Panc1 (cell line): ENCODE measurements around the gene SLC16A11. TPM values are rescaled to one million over a fixed set of nuclear protein-coding genes. Genes with fewer than 3 reads are reported as not detected.

ENCODE experiments used
- ATAC-seq: fragments of 200-7000 bp; cut with Tn5 transposase; 2 replicates; pipeline ENCODE4 v1.9.1; 2020; ENCODE audit warnings: mild to moderate bottlenecking, moderate library complexity
- BruUV-seq: library from RNA; stranded (reverse); fragments of 400-500 nt; replicated peaks from 2 replicates; lab custom pipeline; 2021; lab: Mats Ljungman, UMichigan
- CTCF ChIA-PET: fragments of 300-600 bp; sonication (Branson Sonifier 250); formaldehyde crosslinking; loops from one replicate; lab custom pipeline; 2022; ENCODE audit warnings: antibody characterized with exemption; lab: Charles Lee
- POLR2A ChIA-PET: fragments of 300-600 bp; sonication (Branson Sonifier 250); formaldehyde crosslinking; loops from one replicate; lab custom pipeline; 2022; ENCODE audit warnings: antibody characterized with exemption; lab: Charles Lee
- DNase-seq: peaks from one replicate; pipeline ENCODE4 v3.0.0-alpha.2; 2010; ENCODE audit warnings: low read depth, low spot score
- H3K27ac ChIP-seq: 2 replicates; pipeline ENCODE4 v1.5.1; 2011; ENCODE audit warnings: mild to moderate bottlenecking, low read length, inconsistent platforms
- H3K27me3 ChIP-seq: fragments of 200-500 bp; sonication (Bioruptor generic); 2 replicates; pipeline ENCODE4 v1.6.0; 2014; ENCODE audit warnings: low read length, inconsistent platforms; ENCODE audit not compliant: control insufficient read depth, insufficient read depth
- H3K36me3 ChIP-seq: fragments of 200-500 bp; sonication (Bioruptor generic); 2 replicates; pipeline ENCODE4 v1.5.1; 2014; ENCODE audit warnings: inconsistent platforms, mild to moderate bottlenecking, low read length, moderate library complexity; ENCODE audit not compliant: control insufficient read depth, insufficient read depth
- H3K4me1 ChIP-seq: 2 replicates; pipeline ENCODE4 v1.5.1; 2011; ENCODE audit warnings: inconsistent platforms, mild to moderate bottlenecking, low read length, moderate library complexity; ENCODE audit not compliant: control insufficient read depth, insufficient read depth
- H3K4me3 ChIP-seq, 2 experiments: 2 replicates each; pipeline ENCODE4 v1.5.1; 2011 to 2012; ENCODE audit warnings: low read depth in 2 of 2, low read length in 2 of 2, mild to moderate bottlenecking in 2 of 2, inconsistent platforms in 1 of 2, moderate library complexity in 1 of 2
- H3K9me3 ChIP-seq: fragments of 200-500 bp; sonication (Bioruptor generic); 2 replicates; pipeline ENCODE4 v1.5.1; 2014; ENCODE audit warnings: low read depth, mild to moderate bottlenecking, inconsistent platforms, low read length, moderate library complexity; ENCODE audit not compliant: control insufficient read depth, insufficient read depth
- POLR2AphosphoS5 ChIP-seq: IDR thresholded peaks from 2 replicates; pipeline ENCODE4 v1.6.1; 2012; ENCODE audit warnings: mild to moderate bottlenecking, low read depth, low read length, moderate library complexity
- SIN3A ChIP-seq: IDR thresholded peaks from 2 replicates; pipeline ENCODE4 v1.6.1; 2012; ENCODE audit warnings: low read depth, mild to moderate bottlenecking, low read length, moderate library complexity, borderline replicate concordance; ENCODE audit not compliant: insufficient read depth
- TCF7L2 ChIP-seq: IDR thresholded peaks from 2 replicates; pipeline ENCODE4 v1.6.1; 2011; ENCODE audit warnings: mild to moderate bottlenecking, low read depth, low read length, inconsistent platforms
- in situ Hi-C: cut with HindIII; loops from 2 replicates; pipeline ENCODE4 v1.10.0; 2016; ENCODE audit warnings: low sequenced_read_pairs, low pct_unique_long_range_greater_than_20kb
- intact Hi-C: fragments of 100-400 bp; cut with micrococcal nuclease; formaldehyde crosslinking; loops from one replicate; pipeline ENCODE4 v1.10.0; 2022; ENCODE audit not compliant: unreplicated experiment
- total RNA-seq: library from RNA; stranded (reverse); gene quantifications from one replicate; pipeline ENCODE4 v1.2.1, GENCODE V29; 2021; ENCODE audit not compliant: unreplicated experiment
- TF ChIP-seq, protein P1 (sequence below): fragments of 450-650 bp; IDR thresholded peaks from 2 replicates; pipeline ENCODE4 v1.5.1; 2017; ENCODE audit warnings: mild to moderate bottlenecking
- TF ChIP-seq, protein P2 (sequence below), 2 experiments: IDR thresholded peaks; 2 replicates each; pipeline ENCODE4 v1.6.1; 2011 to 2012; ENCODE audit warnings: low read depth in 2 of 2, control low read depth in 1 of 2, low read length in 1 of 2, mild to moderate bottlenecking in 1 of 2, moderate library complexity in 1 of 2; ENCODE audit not compliant: insufficient read depth in 1 of 2

SLC16A11 gene
- total RNA-seq, 1 experiment from 2014 or later = not detected

DNA sequence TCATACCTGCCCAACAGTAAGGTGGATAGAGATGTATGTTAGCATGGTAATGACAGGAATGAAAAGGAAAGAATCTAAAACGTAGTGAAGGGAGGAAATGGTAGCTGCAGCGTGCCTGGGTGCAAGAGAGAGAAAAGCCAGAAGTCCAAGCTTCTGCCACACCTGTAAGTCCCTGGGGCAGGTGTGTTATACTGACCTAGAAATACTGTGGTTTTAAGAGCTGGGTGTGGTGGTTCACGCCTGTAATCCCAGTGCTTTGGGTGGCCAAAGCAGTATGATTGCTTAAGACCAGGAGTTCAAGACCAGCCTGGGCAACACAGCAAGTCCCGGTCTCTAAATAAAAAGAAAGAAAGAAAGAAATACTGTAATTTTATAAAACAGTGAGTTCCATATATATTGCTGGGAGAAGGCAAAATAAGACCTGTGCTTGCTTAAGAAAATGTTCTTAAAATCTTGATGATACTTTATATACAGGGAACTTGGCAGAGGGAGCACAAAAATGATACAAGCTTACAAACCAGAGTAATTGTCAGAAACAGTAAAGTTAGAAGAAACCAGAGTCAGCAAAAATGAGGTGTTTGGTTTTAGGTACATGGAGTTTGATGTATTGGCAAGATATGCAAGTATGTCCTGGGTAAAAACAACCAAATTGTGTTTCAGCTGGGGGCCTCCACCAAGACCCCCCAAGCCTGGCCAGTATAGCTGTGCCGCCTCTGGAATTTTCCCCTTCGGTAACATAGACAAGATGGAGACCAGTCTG, 41.4 kb downstream of the SLC16A11 start:
- ChIA-PET CTCF (interaction anchor here (1.5 kb wide), 1 partner anchor 91 kb away, joined by 3 read pairs; no protein-coding TSS in a partner anchor), POLR2A (no interaction called here)
- H3K27me3 ChIP-seq = no peaks in the 10 kb centered on the region
- BruUV-seq = no TSS peak
- TF ChIP-seq POLR2AphosphoS5 (no peak), TCF7L2 (no peak), SIN3A (no peak)
- TF ChIP-seq, protein P1, sequence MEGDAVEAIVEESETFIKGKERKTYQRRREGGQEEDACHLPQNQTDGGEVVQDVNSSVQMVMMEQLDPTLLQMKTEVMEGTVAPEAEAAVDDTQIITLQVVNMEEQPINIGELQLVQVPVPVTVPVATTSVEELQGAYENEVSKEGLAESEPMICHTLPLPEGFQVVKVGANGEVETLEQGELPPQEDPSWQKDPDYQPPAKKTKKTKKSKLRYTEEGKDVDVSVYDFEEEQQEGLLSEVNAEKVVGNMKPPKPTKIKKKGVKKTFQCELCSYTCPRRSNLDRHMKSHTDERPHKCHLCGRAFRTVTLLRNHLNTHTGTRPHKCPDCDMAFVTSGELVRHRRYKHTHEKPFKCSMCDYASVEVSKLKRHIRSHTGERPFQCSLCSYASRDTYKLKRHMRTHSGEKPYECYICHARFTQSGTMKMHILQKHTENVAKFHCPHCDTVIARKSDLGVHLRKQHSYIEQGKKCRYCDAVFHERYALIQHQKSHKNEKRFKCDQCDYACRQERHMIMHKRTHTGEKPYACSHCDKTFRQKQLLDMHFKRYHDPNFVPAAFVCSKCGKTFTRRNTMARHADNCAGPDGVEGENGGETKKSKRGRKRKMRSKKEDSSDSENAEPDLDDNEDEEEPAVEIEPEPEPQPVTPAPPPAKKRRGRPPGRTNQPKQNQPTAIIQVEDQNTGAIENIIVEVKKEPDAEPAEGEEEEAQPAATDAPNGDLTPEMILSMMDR = no peak
- TF ChIP-seq, protein P2, sequence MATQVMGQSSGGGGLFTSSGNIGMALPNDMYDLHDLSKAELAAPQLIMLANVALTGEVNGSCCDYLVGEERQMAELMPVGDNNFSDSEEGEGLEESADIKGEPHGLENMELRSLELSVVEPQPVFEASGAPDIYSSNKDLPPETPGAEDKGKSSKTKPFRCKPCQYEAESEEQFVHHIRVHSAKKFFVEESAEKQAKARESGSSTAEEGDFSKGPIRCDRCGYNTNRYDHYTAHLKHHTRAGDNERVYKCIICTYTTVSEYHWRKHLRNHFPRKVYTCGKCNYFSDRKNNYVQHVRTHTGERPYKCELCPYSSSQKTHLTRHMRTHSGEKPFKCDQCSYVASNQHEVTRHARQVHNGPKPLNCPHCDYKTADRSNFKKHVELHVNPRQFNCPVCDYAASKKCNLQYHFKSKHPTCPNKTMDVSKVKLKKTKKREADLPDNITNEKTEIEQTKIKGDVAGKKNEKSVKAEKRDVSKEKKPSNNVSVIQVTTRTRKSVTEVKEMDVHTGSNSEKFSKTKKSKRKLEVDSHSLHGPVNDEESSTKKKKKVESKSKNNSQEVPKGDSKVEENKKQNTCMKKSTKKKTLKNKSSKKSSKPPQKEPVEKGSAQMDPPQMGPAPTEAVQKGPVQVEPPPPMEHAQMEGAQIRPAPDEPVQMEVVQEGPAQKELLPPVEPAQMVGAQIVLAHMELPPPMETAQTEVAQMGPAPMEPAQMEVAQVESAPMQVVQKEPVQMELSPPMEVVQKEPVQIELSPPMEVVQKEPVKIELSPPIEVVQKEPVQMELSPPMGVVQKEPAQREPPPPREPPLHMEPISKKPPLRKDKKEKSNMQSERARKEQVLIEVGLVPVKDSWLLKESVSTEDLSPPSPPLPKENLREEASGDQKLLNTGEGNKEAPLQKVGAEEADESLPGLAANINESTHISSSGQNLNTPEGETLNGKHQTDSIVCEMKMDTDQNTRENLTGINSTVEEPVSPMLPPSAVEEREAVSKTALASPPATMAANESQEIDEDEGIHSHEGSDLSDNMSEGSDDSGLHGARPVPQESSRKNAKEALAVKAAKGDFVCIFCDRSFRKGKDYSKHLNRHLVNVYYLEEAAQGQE (IDR thresholded peaks at IDR 0.05; ENCODE audit: insufficient read depth in 1 of 2, low read depth in 2 of 2, low read length in 1 of 2) = no peak
- DNase-seq (no peak), ATAC-seq (no peak)
- H3K9me3 ChIP-seq = no peaks in the 10 kb centered on the region
- in situ Hi-C loops = no loop called here
- no peak overlapping the region for H3K4me3 ChIP-seq
- H3K4me1 ChIP-seq = no peaks in the 10 kb centered on the region
- intact Hi-C loops = no loop called here
- H3K36me3 ChIP-seq = peaks cover 7% of the 10 kb centered on the region
- H3K27ac ChIP-seq = no peak overlapping the region

DNA sequence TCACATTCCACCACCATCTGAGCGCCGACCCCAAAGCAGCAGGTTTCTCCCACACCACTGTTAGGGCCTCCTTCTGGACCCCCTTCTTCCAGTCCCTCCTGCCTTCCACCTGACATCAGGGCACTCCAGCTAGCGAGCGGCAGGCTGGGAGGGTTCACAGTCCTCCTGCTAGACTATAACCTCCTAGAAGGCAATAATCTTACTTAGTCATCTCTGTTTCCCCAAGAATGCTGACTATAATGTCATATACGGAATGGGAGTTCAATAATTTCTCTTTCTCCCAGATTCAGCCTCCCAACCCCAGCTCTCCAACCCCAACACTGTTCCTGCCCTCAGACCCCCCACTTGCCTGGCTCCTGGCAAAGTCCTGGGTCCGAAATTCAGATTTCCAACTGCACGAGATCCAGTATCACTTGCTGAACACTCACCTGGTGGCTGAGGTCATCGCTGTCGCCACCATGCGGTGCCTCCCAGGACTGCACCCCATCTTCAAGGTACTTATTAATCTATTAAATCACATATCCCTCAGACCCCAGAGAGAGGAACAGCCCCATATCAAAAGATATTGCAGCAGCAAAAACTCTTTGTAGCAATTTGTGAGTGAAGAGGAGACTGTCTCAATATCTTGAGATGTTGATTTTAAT, 42.5 kb downstream of the SLC16A11 start:
- H3K9me3 ChIP-seq = no peaks in the 10 kb centered on the region
- H3K4me3 ChIP-seq = no peak overlapping the region
- H3K27ac ChIP-seq = no peak overlapping the region
- no peaks in the 10 kb centered on the region for H3K4me1 ChIP-seq
- H3K36me3 ChIP-seq = peaks cover 7% of the 10 kb centered on the region
- in situ Hi-C loops (no loop called here), intact Hi-C loops (no loop called here)
- no peak for ATAC-seq
- CTCF ChIA-PET = no interaction called here
- DNase-seq = no peak
- POLR2A ChIA-PET = no interaction called here
- no peak for TF ChIP-seq SIN3A
- TF ChIP-seq, protein P1 = peak; percentile 78
- BruUV-seq = no TSS peak
- H3K27me3 ChIP-seq = no peaks in the 10 kb centered on the region
